ENCODE measurements around the gene MRGPRG. TPM values are rescaled to one million over a fixed set of nuclear protein-coding genes. Genes with fewer than 3 reads are reported as not detected.

Gene MRGPRG
- total RNA-seq, 2 experiments from 2014 or later, result not detected

DNA sequence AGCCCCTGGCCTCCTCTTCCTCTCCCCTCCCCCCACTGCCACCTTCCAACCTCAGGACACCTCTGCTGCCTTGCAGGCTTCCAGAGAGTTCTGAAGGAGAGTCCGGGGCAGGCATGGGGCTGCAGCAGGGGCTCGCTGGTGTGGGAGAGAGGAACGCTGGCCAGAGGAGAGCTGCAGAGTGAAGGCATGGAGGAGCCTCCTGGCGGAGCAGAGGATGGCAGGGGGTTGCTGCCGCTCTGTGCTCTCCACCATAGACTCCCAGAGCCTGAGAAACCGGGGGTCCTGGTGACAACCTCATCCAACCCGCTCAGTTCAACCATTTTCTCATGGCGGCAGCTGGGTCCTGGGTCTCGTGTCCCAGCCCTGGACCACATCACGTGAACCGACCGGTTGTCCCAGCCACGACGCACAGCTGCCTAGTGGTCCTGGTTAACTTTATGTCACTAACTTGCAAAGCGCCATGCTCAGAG lies 17.5 kb downstream of the MRGPRG start:
- CTCF ChIA-PET (ENCODE audit: unreplicated experiment), result no interaction called here
- Histone ChIP-seq H4K20me1 (ENCODE audit: insufficient read depth, low read length) (no peaks in the 10 kb centered on the region), H3K4me3 (ENCODE audit: low read depth, low read length, poor library complexity, severe bottlenecking) (no peak overlapping the region), H3K9me2 (ENCODE audit: insufficient read depth, low read length) (no peaks in the 10 kb centered on the region), H3K9me3 (ENCODE audit: low read length) (no peaks in the 10 kb centered on the region), H3K4me2 (ENCODE audit: low read length) (no peak overlapping the region), H3K4me1 (ENCODE audit: insufficient read depth, low read length, poor library complexity, severe bottlenecking) (no peaks in the 10 kb centered on the region), H2AFZ (ENCODE audit: low read length) (no peak overlapping the region), H3K79me2 (ENCODE audit: insufficient read depth, low read depth, low read length) (no peaks in the 10 kb centered on the region), H3K36me3 (ENCODE audit: insufficient read depth, low read length) (no peaks in the 10 kb centered on the region), H3K27ac (ENCODE audit: low read depth, low read length, poor library complexity, severe bottlenecking) (no peak overlapping the region)
- intact Hi-C loops (cut with micrococcal nuclease; ENCODE audit: unreplicated experiment), result no loop called here
- POLR2A ChIA-PET, result no interaction called here
- DNase-seq (ENCODE audit: low spot score), result no peak
- no peak for TF ChIP-seq EZH2phosphoT487 (IDR thresholded peaks at IDR 0.05; ENCODE audit: borderline replicate concordance, low read depth, low read length)
- TF ChIP-seq, protein P1, sequence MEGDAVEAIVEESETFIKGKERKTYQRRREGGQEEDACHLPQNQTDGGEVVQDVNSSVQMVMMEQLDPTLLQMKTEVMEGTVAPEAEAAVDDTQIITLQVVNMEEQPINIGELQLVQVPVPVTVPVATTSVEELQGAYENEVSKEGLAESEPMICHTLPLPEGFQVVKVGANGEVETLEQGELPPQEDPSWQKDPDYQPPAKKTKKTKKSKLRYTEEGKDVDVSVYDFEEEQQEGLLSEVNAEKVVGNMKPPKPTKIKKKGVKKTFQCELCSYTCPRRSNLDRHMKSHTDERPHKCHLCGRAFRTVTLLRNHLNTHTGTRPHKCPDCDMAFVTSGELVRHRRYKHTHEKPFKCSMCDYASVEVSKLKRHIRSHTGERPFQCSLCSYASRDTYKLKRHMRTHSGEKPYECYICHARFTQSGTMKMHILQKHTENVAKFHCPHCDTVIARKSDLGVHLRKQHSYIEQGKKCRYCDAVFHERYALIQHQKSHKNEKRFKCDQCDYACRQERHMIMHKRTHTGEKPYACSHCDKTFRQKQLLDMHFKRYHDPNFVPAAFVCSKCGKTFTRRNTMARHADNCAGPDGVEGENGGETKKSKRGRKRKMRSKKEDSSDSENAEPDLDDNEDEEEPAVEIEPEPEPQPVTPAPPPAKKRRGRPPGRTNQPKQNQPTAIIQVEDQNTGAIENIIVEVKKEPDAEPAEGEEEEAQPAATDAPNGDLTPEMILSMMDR (conservative IDR thresholded peaks at IDR 0.05; ENCODE audit: low read length), result no peak
- BruUV-seq (replicated peaks), result no TSS peak

DNA sequence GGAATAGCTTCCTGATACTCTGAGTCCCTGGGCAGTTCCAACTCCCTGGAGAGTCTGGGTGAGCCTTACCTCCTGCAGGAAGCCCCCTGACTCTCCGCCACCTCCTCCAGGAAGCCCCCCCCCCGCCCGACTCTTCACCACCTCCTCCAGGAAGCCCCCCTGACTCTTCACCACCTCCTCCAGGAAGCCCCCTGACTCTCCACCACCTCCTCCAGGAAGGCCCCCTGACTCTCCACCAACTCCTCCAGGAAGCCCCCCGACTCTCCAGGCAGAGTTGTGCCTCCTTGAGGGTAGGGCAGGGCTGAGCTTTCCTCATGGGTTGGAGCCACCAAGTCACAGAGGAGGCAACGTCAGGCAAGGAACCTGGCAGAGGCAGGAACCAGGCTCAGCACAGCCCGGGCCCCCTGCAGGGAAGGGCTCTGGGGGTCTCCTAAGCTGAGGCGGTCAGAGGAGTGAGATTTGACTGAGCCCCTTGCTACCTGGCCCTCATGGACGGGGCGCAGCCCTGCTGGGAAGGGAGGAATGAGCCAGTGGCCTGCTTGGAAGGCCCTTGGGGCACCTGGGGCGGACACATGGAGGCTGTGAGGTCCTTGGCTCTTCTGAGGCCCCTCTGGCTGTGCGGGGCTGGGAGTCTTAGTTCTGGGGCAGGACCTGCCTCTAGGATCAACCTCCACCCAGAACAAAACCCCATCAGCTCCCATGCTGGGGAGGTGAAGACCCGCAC lies 18.1 kb downstream of the MRGPRG start:
- H3K4me1 ChIP-seq (ENCODE audit: insufficient read depth, low read length, poor library complexity, severe bottlenecking), result no peaks in the 10 kb centered on the region
- H3K27ac ChIP-seq (ENCODE audit: low read depth, low read length, poor library complexity, severe bottlenecking), result no peak overlapping the region
- no peaks in the 10 kb centered on the region for H4K20me1 ChIP-seq (ENCODE audit: insufficient read depth, low read length)
- BruUV-seq (replicated peaks), result no TSS peak
- no peak overlapping the region for H3K4me2 ChIP-seq (ENCODE audit: low read length)
- H3K9me3 ChIP-seq (ENCODE audit: low read length), result no peaks in the 10 kb centered on the region
- ChIA-PET CTCF (ENCODE audit: unreplicated experiment) (no interaction called here), POLR2A (no interaction called here)
- no peak for DNase-seq (ENCODE audit: low spot score)
- H3K36me3 ChIP-seq (ENCODE audit: insufficient read depth, low read length), result no peaks in the 10 kb centered on the region
- intact Hi-C loops (cut with micrococcal nuclease; ENCODE audit: unreplicated experiment), result no loop called here
- no peak overlapping the region for H2AFZ ChIP-seq (ENCODE audit: low read length)
- TF ChIP-seq, protein P1 (conservative IDR thresholded peaks at IDR 0.05; ENCODE audit: low read length), result no peak
- no peak for TF ChIP-seq EZH2phosphoT487 (IDR thresholded peaks at IDR 0.05; ENCODE audit: borderline replicate concordance, low read depth, low read length)
- no peak overlapping the region for H3K4me3 ChIP-seq (ENCODE audit: low read depth, low read length, poor library complexity, severe bottlenecking)
- no peaks in the 10 kb centered on the region for H3K79me2 ChIP-seq (ENCODE audit: insufficient read depth, low read depth, low read length)
- no peaks in the 10 kb centered on the region for H3K9me2 ChIP-seq (ENCODE audit: insufficient read depth, low read length)

DNA sequence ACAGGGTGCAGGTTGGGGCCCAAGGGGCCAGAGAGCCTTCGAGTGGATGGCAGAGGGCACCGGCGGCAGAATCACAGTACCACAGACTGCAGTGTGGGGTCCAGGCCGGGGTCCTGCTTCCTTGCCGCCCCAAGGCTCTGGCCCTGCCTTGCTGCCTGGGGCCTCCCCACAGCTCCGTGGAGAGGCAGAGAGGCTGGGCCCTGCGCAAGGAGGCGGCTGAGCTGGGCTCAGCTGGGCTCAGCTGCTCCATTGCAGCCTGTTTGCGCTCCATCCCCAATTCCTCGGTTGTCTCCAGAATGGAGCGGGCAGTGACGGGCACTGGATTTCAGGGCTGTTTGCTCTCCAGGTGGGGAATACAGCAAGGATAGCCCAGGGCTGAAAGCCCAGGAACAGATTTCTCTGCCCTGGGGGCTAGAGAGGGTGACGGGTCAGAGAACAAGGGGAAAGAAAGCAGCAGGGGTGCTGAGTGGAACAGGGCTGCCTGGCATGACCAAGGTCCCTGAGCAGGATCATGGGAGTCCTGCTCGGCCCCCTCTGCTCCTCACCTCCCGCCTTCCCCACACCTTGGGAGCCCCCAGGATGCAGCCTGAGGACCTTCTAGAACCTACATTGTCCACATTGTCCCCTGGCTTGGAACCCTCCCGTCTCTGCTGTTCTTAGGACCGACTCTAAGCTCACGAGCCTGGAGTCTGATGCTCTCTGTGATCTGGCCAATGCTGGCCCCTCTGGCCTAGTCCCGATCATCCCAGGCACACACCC lies 18.9 kb downstream of the MRGPRG start:
- Histone ChIP-seq H2AFZ (ENCODE audit: low read length) (no peak overlapping the region), H3K27ac (ENCODE audit: low read depth, low read length, poor library complexity, severe bottlenecking) (no peak overlapping the region), H3K4me3 (ENCODE audit: low read depth, low read length, poor library complexity, severe bottlenecking) (no peak overlapping the region), H4K20me1 (ENCODE audit: insufficient read depth, low read length) (no peaks in the 10 kb centered on the region), H3K79me2 (ENCODE audit: insufficient read depth, low read depth, low read length) (no peaks in the 10 kb centered on the region), H3K9me2 (ENCODE audit: insufficient read depth, low read length) (no peaks in the 10 kb centered on the region), H3K9me3 (ENCODE audit: low read length) (no peaks in the 10 kb centered on the region), H3K4me2 (ENCODE audit: low read length) (no peak overlapping the region), H3K4me1 (ENCODE audit: insufficient read depth, low read length, poor library complexity, severe bottlenecking) (no peaks in the 10 kb centered on the region), H3K36me3 (ENCODE audit: insufficient read depth, low read length) (no peaks in the 10 kb centered on the region)
- TF ChIP-seq, protein P1 (conservative IDR thresholded peaks at IDR 0.05; ENCODE audit: low read length), result no peak
- no peak for TF ChIP-seq EZH2phosphoT487 (IDR thresholded peaks at IDR 0.05; ENCODE audit: borderline replicate concordance, low read depth, low read length)
- POLR2A ChIA-PET, result no interaction called here
- DNase-seq (ENCODE audit: low spot score), result no peak
- intact Hi-C loops (cut with micrococcal nuclease; ENCODE audit: unreplicated experiment), result no loop called here
- CTCF ChIA-PET (ENCODE audit: unreplicated experiment), result no interaction called here
- BruUV-seq (replicated peaks), result no TSS peak
